ENCODE measurements around the gene DACT1.

GRCh38 chr14:58626431-58626831 lies 11.3 kb upstream of the DACT1 start:
- TF ChIP-seq CTCF (IDR thresholded peaks at IDR 0.05), result no peak
- TF ChIP-seq POLR2A (IDR thresholded peaks at IDR 0.05), result no peak
